MV-4-11 (cell line): Measurements from ENCODE around the gene PCDHGC3.
A peak's percentile ranks its signal among the peaks of the same experiment; 100 is the strongest.
"Not testable (repeated sequence)": the region's sequence is repeated elsewhere in the genome, so short reads cannot be mapped to it uniquely, and the experiment has no call there.

Source experiments
- DNase-seq: peaks from one replicate; lab custom pipeline; 2025; lab: John Stamatoyannopoulos, UW

Gene PCDHGC3

DNA sequence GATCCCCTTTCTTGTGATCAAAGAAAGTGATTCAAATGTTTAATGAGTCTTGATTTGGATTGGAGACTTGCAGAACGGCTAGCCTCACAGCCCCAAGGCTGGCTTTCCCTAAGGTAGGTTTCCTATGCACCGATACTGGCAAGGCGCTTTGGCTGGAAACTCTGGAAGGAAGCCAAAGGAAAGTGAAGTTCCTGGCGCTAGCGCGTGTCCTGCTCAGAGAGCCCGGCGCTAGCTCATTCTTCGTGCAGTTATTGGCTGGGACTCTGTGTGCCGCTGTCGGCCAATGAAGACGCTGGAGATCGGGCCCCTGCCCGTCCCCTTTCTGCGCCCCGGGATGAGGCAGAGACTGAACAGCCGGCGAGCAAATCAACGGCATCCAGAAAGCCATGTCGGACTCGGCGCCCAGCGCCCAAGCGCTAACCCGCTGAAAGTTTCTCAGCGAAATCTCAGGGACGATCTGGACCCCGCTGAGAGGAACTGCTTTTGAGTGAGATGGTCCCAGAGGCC is at the start of gene PCDHGC3:
TSS of gene PCDHGC3 (plus strand) at position 342 of the 507 bp plus-strand sequence. CDS start at position 493, 151 bp downstream.
- DNase-seq, result peak; percentile 83

GRCh38 chr5:141427783-141428426 is 47.9 kb upstream of the PCDHGC3 start:
- no peak for DNase-seq

DNA sequence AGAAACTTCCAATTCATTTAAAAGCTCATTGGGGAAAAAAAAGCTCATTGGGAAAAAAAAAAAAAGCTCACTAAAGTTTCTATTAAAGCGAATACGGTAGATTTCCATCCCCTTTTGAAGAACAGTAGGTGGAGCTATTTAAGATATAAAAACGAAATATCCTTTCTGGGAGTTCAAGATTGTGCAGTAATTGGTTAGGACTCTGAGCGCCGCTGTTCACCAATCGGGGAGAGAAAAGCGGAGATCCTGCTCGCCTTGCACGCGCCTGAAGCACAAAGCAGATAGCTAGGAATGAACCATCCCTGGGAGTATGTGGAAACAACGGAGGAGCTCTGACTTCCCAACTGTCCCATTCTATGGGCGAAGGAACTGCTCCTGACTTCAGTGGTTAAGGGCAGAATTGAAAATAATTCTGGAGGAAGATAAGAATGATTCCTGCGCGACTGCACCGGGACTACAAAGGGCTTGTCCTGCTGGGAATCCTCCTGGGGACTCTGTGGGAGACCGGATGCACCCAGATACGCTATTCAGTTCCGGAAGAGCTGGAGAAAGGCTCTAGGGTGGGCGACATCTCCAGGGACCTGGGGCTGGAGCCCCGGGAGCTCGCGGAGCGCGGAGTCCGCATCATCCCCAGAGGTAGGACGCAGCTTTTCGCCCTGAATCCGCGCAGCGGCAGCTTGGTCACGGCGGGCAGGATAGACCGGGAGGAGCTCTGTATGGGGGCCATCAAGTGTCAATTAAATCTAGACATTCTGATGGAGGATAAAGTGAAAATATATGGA is 45.2 kb upstream of the PCDHGC3 start, which contains the start of gene PCDHGA12:
TSS of gene PCDHGA12 (plus strand) at position 176 of the 782 bp plus-strand sequence. CDS start at position 429, 253 bp downstream.
- DNase-seq, result peak; percentile 12

- no peak for DNase-seq
These were observed 44.5 kb upstream of the PCDHGC3 start for GRCh38 chr5:141431286-141431685.

- DNase-seq, result not testable (repeated sequence)
These were observed 43.5 kb upstream of the PCDHGC3 start for GRCh38 chr5:141432308-141432707.

DNA sequence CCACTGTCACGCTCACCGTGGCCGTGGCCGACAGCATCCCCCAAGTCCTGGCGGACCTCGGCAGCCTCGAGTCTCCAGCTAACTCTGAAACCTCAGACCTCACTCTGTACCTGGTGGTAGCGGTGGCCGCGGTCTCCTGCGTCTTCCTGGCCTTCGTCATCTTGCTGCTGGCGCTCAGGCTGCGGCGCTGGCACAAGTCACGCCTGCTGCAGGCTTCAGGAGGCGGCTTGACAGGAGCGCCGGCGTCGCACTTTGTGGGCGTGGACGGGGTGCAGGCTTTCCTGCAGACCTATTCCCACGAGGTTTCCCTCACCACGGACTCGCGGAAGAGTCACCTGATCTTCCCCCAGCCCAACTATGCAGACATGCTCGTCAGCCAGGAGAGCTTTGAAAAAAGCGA is 43.0 kb upstream of the PCDHGC3 start:
- DNase-seq, result not testable (repeated sequence)

DNA sequence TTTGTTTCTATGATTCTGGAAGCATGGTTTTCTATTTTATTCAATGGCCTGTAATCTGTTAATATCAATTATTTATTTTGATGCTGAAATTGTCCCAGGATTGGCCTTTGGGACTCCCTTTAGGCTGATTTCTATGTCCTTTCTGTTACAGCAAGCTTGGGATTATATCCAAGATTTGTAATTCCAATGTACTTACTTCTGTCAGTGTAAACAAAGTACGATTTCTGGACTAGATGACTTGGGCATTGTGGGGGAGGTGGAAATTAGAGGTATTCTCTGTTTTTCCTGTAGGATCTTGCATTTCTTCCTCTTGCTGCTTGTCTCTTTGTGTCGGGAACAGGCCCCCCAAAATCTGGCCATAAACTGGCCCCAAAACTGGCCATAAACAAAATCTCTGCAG is 41.8 kb upstream of the PCDHGC3 start:
- no peak for DNase-seq

DNA sequence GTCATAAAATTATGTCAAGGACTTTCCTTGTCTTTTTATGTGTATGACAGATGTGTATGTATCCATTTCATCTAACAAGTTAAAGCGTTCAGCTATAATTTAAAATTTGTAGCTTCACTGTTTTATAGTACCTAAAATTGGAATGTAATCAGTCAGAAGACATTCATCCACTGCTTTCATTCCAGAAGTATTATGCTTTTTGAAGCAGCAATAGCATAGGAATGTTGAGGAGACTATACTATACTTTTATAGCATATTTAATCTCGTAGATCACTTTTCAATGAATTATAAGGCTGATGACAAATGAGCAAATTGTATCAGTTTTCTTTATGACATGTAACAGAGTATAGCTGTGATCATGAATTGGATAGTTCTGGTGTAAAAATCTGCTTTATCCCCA is 38.5 kb upstream of the PCDHGC3 start:
- no peak for DNase-seq

- DNase-seq, result no peak
These were observed 36.2 kb upstream of the PCDHGC3 start for GRCh38 chr5:141439411-141440141.

- DNase-seq, result no peak
These were observed 35.4 kb upstream of the PCDHGC3 start for GRCh38 chr5:141440341-141440740.

DNA sequence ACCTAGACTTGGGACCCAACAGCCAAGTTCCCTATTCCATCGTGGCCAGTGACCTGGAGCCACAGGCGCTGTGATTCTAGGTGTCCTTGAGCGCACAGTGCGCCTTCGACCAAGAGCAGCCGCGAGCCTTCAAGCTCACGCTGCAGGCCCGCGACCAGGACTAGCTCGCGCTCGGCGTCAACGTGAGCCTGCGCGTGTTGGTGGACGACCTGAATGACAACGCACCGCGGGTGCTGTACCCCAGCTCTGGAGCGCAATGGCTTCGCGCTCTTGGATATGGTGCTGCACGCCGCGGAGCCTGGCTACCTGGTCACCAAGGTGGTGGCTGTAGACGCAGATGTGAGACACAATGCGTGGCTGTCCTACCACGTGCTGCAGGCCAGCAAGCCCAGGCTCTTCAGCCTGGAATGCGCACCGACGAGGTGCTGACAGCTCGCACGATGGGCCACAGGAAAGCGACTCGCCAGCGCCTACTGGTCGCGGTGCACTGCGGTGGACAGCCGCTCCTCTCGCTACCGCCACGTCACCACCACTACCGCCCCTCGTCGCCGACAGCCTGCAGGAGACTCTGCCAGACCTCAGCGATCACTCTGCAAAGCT is 34.1 kb upstream of the PCDHGC3 start:
- no peak for DNase-seq

DNA sequence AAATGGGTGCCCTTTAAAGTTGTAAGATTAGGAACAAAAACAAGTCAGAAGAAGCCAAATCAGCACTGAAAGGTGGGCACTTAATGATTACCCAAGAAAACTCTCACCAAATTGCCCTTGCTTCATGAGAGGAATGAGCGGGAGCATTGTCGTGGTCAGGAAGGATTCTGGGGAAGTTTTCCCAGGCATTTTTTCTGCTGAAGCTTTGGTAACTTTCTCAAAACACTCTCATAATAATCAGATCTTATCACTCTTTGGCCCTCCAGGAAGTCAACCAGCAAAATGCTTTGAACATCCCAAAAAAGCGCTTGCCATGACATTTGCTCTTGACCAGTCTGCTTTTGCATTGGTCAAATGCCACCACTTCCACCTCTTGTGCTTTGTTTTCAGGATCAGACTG is 10.4 kb upstream of the PCDHGC3 start:
- DNase-seq, result no peak

DNA sequence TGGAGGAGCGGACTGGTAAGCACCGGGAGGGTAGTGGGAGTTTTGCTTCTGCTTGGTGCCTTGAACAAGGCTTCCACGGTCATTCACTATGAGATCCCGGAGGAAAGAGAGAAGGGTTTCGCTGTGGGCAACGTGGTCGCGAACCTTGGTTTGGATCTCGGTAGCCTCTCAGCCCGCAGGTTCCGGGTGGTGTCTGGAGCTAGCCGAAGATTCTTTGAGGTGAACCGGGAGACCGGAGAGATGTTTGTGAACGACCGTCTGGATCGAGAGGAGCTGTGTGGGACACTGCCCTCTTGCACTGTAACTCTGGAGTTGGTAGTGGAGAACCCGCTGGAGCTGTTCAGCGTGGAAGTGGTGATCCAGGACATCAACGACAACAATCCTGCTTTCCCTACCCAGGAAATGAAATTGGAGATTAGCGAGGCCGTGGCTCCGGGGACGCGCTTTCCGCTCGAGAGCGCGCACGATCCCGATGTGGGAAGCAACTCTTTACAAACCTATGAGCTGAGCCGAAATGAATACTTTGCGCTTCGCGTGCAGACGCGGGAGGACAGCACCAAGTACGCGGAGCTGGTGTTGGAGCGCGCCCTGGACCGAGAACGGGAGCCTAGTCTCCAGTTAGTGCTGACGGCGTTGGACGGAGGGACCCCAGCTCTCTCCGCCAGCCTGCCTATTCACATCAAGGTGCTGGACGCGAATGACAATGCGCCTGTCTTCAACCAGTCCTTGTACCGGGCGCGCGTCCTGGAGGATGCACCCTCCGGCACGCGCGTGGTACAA is 556 bp downstream of the PCDHGC3 start:
- peak; percentile 49 for DNase-seq

GRCh38 chr5:141477044-141477575 is 1.3 kb downstream of the PCDHGC3 start:
- DNase-seq, result no peak

- no peak for DNase-seq
These were observed 2.0 kb downstream of the PCDHGC3 start for GRCh38 chr5:141477815-141478214.

DNA sequence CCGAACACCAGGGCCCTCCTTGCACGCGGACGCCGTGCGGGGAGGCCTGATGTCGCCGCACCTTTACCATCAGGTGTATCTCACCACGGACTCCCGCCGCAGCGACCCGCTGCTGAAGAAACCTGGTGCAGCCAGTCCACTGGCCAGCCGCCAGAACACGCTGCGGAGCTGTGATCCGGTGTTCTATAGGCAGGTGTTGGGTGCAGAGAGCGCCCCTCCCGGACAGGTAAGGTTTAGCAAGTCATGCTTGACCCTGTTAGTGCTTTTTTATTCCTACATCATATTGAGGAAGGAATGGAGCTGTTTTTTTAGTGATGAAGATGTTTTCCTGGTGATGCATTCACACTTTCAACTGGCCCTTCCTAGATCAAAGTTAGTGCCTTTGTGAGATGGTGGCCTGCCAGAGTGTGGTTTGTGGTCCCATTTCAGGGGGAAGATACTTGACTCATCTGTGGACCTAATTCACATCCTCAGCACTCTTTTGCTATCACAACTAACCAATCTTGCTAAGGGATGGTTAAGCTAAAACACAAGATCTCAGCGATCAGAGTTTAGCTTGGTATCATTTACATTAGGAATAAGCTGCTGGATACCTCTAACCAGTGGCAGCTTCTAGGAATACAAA is 2.7 kb downstream of the PCDHGC3 start:
- peak; percentile 35 for DNase-seq

- peak; percentile 86 for DNase-seq
These were observed 4.0 kb downstream of the PCDHGC3 start for GRCh38 chr5:141479776-141480175.

DNA sequence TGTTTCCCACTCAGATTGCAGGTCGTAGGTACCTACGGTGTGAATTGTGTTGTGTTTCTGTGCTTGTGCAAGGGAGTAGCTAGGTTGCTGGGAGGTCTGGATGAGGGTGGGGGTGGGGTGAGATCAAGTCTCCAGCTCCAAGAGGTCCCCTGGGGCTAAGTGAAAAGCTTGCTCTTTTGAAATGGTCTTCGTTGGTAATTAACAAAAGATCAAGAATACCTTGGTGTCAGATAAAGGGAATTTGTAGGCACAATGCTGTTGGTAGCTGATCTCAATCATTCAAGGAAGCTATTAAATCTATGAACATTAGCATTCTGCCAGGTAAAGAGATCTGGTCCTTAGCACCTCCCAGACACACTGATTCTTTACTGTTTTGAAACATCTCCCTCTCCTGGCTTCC is 8.1 kb downstream of the PCDHGC3 start:
- DNase-seq, result no peak

- DNase-seq, result no peak
These were observed 8.5 kb downstream of the PCDHGC3 start for GRCh38 chr5:141484310-141484640.

DNA sequence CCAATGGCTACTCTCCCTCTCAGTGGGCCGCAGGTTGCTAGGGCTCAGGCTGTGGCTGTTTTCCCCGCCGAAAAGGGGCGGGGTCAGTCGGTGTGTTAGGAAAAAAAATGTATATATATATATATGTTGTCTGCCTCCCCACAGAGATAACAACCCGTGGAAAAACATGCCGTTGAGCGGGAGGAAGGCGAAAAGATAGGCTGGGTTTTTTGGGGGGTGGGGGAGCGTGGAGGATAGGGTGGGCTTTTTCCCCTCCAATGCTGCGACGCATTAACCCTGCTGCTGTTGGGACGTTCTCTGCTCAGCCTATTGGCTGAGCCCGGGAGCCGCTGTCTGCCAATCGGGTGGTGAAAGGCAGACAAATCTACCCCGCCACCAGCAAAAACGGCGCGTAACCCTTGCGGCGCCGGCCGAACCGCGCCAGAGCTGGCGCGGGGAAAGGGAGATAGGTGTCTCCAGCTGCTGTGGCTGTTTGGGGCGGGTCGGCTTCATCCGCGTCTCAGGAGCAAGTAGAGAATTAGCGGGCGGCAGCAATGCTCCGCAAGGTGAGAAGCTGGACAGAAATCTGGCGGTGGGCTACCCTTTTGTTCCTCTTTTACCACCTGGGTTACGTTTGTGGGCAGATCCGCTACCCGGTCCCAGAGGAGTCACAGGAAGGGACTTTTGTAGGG is 9.0 kb downstream of the PCDHGC3 start, which contains the start of gene PCDHGC4:
TSS of gene PCDHGC4 (plus strand) at position 390 of the 671 bp plus-strand sequence. CDS start at position 534, 144 bp downstream.
- no peak for DNase-seq
